B cell (primary cell): Measurements from ENCODE around the gene DAW1. TPM values are rescaled to one million over a fixed set of nuclear protein-coding genes. Genes with fewer than 3 reads are reported as not detected.

Source experiments
- ATAC-seq: fragments of 200-7000 bp; cut with Tn5 transposase; one replicate; pipeline ENCODE4 v1.10.0; 2021; ENCODE audit warnings: low read depth, mild to moderate bottlenecking, moderate number of reproducible peaks, moderate library complexity
- CTCF ChIA-PET: fragments of 350-600 bp; sonication (Branson Sonifier 250); formaldehyde crosslinking; loops from one replicate; lab custom pipeline; 2021; ENCODE audit warnings: antibody characterized with exemption, inconsistent platforms; lab: Charles Lee
- POLR2A ChIA-PET: fragments of 350-600 bp; sonication (Branson Sonifier 250); formaldehyde crosslinking; loops from one replicate; lab custom pipeline; 2021; ENCODE audit warnings: antibody characterized with exemption; lab: Charles Lee
- DNase-seq: peaks from one replicate; pipeline ENCODE4 v3.0.0; 2013
- H2AFZ ChIP-seq: 2 replicates; pipeline ENCODE4 v1.6.1; 2012; ENCODE audit warnings: mild to moderate bottlenecking, low read depth, low read length; ENCODE audit not compliant: insufficient read depth, poor library complexity, severe bottlenecking
- H3K27ac ChIP-seq, 2 donors: 1 replicate in 1 of 2; 2 replicates in 1 of 2; pipeline ENCODE4 v1.5.1; 2012 to 2013; ENCODE audit warnings: low read length in 2 of 2, mild to moderate bottlenecking in 2 of 2, moderate library complexity in 1 of 2
- H3K27me3 ChIP-seq, 4 experiments: fragments of 200-600 bp in 1 of 4; sonication (generic) in 1 of 4; replicated peaks in 1 of 4; 1 replicate in 2 of 4; 2 replicates in 2 of 4; pipeline versions ENCODE4 v1.6.1 to v1.7.0; 2013 to 2016; ENCODE audit warnings: low read length in 3 of 4, mild to moderate bottlenecking in 2 of 4, mixed read lengths in 1 of 4, moderate library complexity in 1 of 4; ENCODE audit not compliant: insufficient read depth in 4 of 4, control insufficient read depth in 3 of 4; ENCODE audit errors: control extremely low read depth in 1 of 4
- H3K36me3 ChIP-seq, 2 experiments: replicated peaks in 1 of 2; 1 replicate in 1 of 2; 2 replicates in 1 of 2; pipeline versions ENCODE4 v1.6.1 to v1.7.1; 2013; ENCODE audit warnings: low read length in 1 of 2; ENCODE audit not compliant: insufficient read depth in 2 of 2, control insufficient read depth in 1 of 2; ENCODE audit errors: control extremely low read depth in 1 of 2, extremely low read depth in 1 of 2
- H3K4me1 ChIP-seq, 2 donors: fragments of 200-600 bp in 1 of 2; sonication (generic) in 1 of 2; 1 replicate in 1 of 2; 2 replicates in 1 of 2; pipeline versions ENCODE4 v1.5.1 to v1.6.1; 2013 to 2017; ENCODE audit warnings: low read length in 2 of 2; ENCODE audit not compliant: control insufficient read depth in 2 of 2, insufficient read depth in 2 of 2
- H3K4me2 ChIP-seq: replicated peaks from 2 replicates; pipeline ENCODE3; 2012; ENCODE audit warnings: mild to moderate bottlenecking, low read depth, low read length; ENCODE audit not compliant: poor library complexity, severe bottlenecking
- H3K4me3 ChIP-seq, 5 experiments: fragments of 200-600 bp in 1 of 5; sonication (generic) in 1 of 5; 1 replicate in 3 of 5; 2 replicates in 2 of 5; pipeline versions ENCODE4 v1.5.1 to v1.7.0; 2011 to 2016; ENCODE audit warnings: low read length in 4 of 5, mild to moderate bottlenecking in 4 of 5, low read depth in 2 of 5, control low read depth in 1 of 5, moderate library complexity in 1 of 5; ENCODE audit not compliant: insufficient read depth in 1 of 5; ENCODE audit errors: control extremely low read depth in 1 of 5, extremely low read depth in 1 of 5
- H3K79me2 ChIP-seq: fragments of 200-600 bp; sonication (generic); one replicate; pipeline ENCODE4 v1.6.0; 2016; ENCODE audit warnings: low read length; ENCODE audit not compliant: control insufficient read depth, insufficient read depth
- H3K9ac ChIP-seq: fragments of 200-600 bp; sonication (generic); 2 replicates; pipeline ENCODE4 v1.6.1; 2017; ENCODE audit warnings: mild to moderate bottlenecking, low read length, moderate library complexity
- H3K9me3 ChIP-seq, 3 donors: one replicate each; pipeline versions ENCODE4 v1.6.1 to v1.7.1; 2013; ENCODE audit warnings: low read length in 2 of 3; ENCODE audit not compliant: control insufficient read depth in 2 of 3, insufficient read depth in 1 of 3; ENCODE audit errors: control extremely low read depth in 1 of 3
- H4K20me1 ChIP-seq: 2 replicates; pipeline ENCODE4 v1.6.0; 2012; ENCODE audit warnings: mild to moderate bottlenecking, low read length; ENCODE audit not compliant: insufficient read depth, control insufficient read depth, poor library complexity, severe bottlenecking
- H3K27ac Mint-ChIP-seq: one replicate; pipeline ENCODE4 v1.8.0; 2021; ENCODE audit warnings: mixed read lengths
- H3K27me3 Mint-ChIP-seq: one replicate; pipeline ENCODE4 v1.8.0; 2021; ENCODE audit warnings: mixed read lengths
- H3K4me1 Mint-ChIP-seq: one replicate; pipeline ENCODE4 v1.8.0; 2021; ENCODE audit warnings: mixed read lengths
- H3K4me3 Mint-ChIP-seq: one replicate; pipeline ENCODE4 v1.8.0; 2021; ENCODE audit warnings: mixed read lengths
- H3K9me3 Mint-ChIP-seq: one replicate; pipeline ENCODE4 v1.8.0; 2022; ENCODE audit warnings: mixed read lengths; ENCODE audit not compliant: insufficient read depth
- EZH2 ChIP-seq: IDR thresholded peaks from 2 replicates; pipeline ENCODE4 v1.6.1; 2012; ENCODE audit warnings: borderline replicate concordance, low read depth, mild to moderate bottlenecking, moderate library complexity, low read length; ENCODE audit not compliant: insufficient read depth, poor library complexity, severe bottlenecking
- WGBS: methylation state at CpG from one replicate; pipeline ENCODE4 v1.1.5; 2013; ENCODE audit warnings: missing lambda C conversion rate; ENCODE audit not compliant: insufficient coverage; 5-methylcytosine and 5-hydroxymethylcytosine counted together
- intact Hi-C: fragments of 100-400 bp; cut with micrococcal nuclease; formaldehyde crosslinking; loops from one replicate; pipeline ENCODE4 v1.10.0; 2022
- polyA plus RNA-seq: library from polyadenylated mRNA; depleted of rRNA; stranded (reverse); fragments of >200 nt; gene quantifications from 2 replicates; pipeline ENCODE4 v1.2.3, GENCODE V29; 2012
- total RNA-seq, 2 donors: library from RNA; stranded (reverse); fragments of 120-200 nt in 1 of 2; gene quantifications; 1 replicate in 1 of 2; 2 replicates in 1 of 2; pipeline versions ENCODE4 v1.2.3 to v1.2.4, GENCODE V29; 2013 to 2022
- TF ChIP-seq, protein P1 (sequence below): fragments of 200-600 bp; IDR thresholded peaks from one replicate; pipeline ENCODE4 v1.8.0; 2022; ENCODE audit warnings: antibody characterized with exemption, mild to moderate bottlenecking

Gene DAW1
- total and polyA plus RNA-seq, 2 donors (not counting 1 experiment from before 2014, with no cell fraction given) = not detected

GRCh38 chr2:227903381-227903780, 31.9 kb downstream of the DAW1 start:
- Mint-ChIP-seq H3K9me3 (no peaks in the 10 kb centered on the region), H3K27ac (no peak overlapping the region), H3K27me3 (no peaks in the 10 kb centered on the region), H3K4me3 (no peak overlapping the region), H3K4me1 (no peaks in the 10 kb centered on the region)
- 89% methylated on average over 1 of the region's 2 CpGs for WGBS
- intact Hi-C loops = no loop called here
- H3K36me3 ChIP-seq = no peaks in the 10 kb centered on the region
- H3K27me3 ChIP-seq = no peaks in the 10 kb centered on the region
- no peaks in the 10 kb centered on the region for H4K20me1 ChIP-seq
- CTCF ChIA-PET = interaction anchor here (1.0 kb wide), 1 partner anchor 14 kb away, joined by 3 read pairs; no protein-coding TSS in a partner anchor
- no peaks in the 10 kb centered on the region for H3K4me1 ChIP-seq
- no peak overlapping the region for H3K9ac ChIP-seq
- no peaks in the 10 kb centered on the region for H3K79me2 ChIP-seq
- H2AFZ ChIP-seq = no peak overlapping the region
- DNase-seq (no peak), ATAC-seq (no peak)
- H3K4me2 ChIP-seq = no peak overlapping the region
- no peak overlapping the region for H3K4me3 ChIP-seq
- POLR2A ChIA-PET = no interaction called here
- no peaks in the 10 kb centered on the region for H3K9me3 ChIP-seq
- TF ChIP-seq, protein P1, sequence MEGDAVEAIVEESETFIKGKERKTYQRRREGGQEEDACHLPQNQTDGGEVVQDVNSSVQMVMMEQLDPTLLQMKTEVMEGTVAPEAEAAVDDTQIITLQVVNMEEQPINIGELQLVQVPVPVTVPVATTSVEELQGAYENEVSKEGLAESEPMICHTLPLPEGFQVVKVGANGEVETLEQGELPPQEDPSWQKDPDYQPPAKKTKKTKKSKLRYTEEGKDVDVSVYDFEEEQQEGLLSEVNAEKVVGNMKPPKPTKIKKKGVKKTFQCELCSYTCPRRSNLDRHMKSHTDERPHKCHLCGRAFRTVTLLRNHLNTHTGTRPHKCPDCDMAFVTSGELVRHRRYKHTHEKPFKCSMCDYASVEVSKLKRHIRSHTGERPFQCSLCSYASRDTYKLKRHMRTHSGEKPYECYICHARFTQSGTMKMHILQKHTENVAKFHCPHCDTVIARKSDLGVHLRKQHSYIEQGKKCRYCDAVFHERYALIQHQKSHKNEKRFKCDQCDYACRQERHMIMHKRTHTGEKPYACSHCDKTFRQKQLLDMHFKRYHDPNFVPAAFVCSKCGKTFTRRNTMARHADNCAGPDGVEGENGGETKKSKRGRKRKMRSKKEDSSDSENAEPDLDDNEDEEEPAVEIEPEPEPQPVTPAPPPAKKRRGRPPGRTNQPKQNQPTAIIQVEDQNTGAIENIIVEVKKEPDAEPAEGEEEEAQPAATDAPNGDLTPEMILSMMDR = no peak
- TF ChIP-seq EZH2 = no peak
- no peak overlapping the region for H3K27ac ChIP-seq

- ATAC-seq (no peak), DNase-seq (no peak)
- H2AFZ ChIP-seq = no peak overlapping the region
- no peak overlapping the region for H3K4me3 ChIP-seq
- Mint-ChIP-seq H3K9me3 (no peaks in the 10 kb centered on the region), H3K4me1 (no peaks in the 10 kb centered on the region), H3K27me3 (no peaks in the 10 kb centered on the region), H3K4me3 (no peak overlapping the region), H3K27ac (no peak overlapping the region)
- H3K4me2 ChIP-seq = no peak overlapping the region
- TF ChIP-seq EZH2 = no peak
- TF ChIP-seq, protein P1 = no peak
- ChIA-PET POLR2A (no interaction called here), CTCF (no interaction called here)
- H3K9me3 ChIP-seq = no peaks in the 10 kb centered on the region
- H3K36me3 ChIP-seq = no peaks in the 10 kb centered on the region
- intact Hi-C loops = no loop called here
- no peak overlapping the region for H3K9ac ChIP-seq
- H3K27ac ChIP-seq = no peak overlapping the region
- no peaks in the 10 kb centered on the region for H4K20me1 ChIP-seq
- no peaks in the 10 kb centered on the region for H3K27me3 ChIP-seq
- no peaks in the 10 kb centered on the region for H3K79me2 ChIP-seq
- no CpG with 5 or more reads among the region's 1 CpG for WGBS
- H3K4me1 ChIP-seq = no peaks in the 10 kb centered on the region
Observed at GRCh38 chr2:227906991-227907390, 35.6 kb downstream of the DAW1 start.
